Measurements from ENCODE around the gene AGAP3.

AGAP3 gene

DNA sequence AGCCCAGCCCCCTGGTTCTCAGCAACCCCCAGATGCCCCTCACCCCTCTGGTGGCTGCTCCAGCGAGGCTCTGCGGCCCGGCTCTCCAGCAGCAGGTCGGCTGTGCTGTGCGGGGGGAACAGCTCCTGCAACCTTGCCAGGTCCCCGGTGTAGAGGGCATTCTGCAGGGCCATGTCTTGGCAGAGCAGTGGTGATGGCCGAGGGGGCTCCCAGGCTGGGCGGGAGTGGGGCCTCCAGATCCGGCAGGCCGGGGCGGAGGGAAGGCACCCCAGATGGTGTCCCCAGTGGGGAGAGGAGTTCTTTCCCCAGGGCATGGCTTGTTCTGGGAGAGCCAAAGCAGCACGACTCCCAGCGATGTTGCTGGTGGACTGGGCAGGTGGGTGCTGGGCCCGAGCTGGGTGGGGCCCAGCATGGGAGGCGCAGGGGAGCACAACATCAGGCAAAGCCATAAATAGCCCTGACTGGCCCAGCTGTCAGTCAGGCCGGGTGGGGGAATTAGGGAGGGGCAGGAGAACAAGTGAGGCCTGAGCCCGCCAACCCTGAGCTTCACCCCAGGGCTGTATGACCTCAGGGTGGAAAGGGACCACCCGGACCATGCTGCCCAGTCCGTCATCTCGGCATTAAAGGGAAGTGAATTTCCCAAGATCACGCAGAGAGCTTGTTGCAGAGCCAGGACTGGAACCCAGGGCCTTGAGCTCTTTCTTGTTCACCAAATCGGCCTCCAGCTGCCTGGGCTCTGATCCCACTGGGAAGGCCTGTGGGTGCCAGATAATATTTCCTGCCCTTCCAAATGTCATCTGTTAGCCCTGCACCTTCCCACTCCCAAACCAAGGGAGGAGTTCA, 101.4 kb downstream of the AGAP3 start:
- DNase-seq (ENCODE audit: low read depth): no peak

DNA sequence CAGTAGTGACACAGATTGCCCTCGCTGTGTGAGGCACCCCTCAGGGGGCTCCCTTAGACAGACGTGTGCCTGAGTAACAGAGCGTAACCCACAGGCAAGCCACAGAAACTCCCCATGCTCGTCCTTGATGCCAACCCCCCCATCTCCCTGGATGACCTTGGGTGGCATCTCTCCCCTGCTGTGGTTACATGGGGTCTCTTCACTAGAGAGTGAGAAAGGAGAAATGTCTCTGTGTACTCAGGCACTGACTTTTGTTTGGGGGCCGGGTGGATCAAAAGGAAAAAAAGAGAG, 101.9 kb downstream of the AGAP3 start:
- DNase-seq (ENCODE audit: low read depth): no peak

DNA sequence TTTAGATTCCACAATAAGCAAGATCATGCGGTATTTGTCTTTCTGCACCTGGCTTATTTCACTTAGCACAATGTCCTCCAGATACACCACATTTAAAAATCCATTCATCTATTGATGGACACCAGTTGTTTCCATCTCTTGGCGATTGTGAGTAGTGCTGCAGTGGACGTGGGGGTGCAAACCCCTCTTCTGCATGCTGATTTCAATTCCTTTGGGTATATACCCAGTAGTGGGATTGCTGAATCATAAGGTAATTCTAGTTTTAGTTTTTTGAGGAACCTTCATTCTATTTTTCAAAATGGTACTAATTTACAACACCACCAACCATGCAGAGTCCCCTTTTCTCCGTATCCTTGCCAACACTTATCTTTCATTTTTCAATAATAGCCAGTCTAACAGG, 102.8 kb downstream of the AGAP3 start:
- no peak for DNase-seq (ENCODE audit: low read depth)

DNA sequence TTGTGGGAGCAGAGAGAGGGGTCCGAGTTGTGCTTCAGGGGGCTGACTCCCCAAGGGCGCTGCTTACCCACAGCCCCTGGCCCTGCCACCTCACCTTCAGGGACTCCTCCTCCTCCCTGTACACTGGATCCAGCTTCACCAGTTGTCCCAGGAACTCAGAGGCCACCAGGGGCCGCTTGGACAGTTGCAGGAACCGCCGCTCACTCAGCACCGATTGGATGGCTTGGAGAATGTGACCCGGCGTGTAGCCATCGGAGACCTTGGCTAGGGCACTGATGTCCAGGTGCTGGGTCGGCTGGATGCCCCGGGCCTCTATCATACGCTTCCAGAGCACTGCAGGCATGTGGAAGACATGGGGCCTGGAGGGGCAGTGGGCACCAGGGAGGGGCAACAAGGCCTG, 105.3 kb downstream of the AGAP3 start:
- no peak for DNase-seq (ENCODE audit: low read depth)

DNA sequence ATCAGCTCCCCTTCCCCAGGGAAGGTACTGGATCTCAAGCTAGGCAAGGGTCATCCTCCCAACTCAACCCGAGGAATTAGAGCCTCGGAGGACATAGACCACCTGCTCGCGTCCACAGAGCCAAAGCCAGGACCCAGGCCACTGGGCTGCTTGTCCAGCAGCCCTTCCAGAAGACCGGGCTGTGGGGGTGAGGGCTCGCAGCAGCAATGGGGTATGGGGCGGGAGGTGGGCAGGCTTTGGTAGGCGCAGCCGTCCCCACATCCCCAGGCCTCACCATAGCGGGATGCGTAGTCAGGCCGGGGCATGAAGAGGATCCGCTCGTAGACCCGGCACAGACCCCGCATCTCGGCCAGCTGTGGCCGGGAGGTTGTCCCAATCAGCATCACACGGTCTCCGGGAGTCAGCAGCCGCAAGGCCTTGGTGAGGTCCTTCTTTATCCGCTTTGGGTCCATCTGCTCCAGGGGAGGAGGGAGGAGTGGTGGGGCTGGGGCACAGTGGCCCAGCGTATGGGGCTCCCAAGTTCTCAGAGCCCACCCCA, 105.8 kb downstream of the AGAP3 start:
- DNase-seq (ENCODE audit: low read depth): no peak

DNA sequence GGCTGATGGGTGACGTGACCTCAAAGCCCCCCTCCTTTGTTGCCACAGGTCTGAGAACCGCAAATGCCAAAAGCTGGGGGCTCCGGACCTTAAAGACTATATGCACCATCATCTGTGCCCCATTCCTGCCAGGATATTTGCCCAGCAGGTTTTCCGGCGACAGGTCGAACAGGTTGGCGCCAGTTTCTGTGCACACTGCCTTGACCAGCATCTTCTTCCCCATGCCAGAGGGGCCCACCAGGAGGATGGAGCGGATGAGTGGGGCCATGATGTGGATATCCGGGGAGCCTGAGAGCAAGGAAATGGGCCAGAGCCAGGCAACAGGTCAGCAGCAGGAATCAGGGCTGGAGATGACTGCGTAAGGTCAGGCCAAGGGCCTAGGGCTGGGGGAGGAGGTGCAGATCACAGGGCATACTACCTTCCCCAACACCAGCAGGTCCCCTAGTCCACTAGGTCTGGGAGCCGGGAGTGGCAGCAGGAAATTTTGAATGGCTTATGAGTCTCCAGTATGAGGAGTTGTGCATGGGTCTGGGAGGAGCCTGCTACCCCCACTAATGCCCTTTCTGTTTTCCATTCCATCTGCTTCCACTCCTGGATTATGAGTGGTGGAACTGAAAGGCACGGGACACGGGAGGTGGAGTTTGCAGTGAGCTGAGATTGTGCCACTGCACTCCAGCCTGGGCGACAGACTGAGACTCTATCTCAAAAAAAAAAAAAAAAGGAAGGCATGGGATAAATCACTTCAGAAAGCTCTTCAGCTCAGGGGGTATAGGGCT, 107.1 kb downstream of the AGAP3 start:
- DNase-seq (ENCODE audit: low read depth): no peak

Measured in stimulated activated CD8-positive, alpha-beta memory T cell treated with anti-CD3 and anti-CD28 coated beads, Interleukin-4, amount 100 ng/mL, for 24 hours (primary cell).